HEK293 (cell line): ENCODE data around the gene CSTPP1.

ENCODE experiments used
- CTCF ChIA-PET: fragments of 350-600 bp; formaldehyde crosslinking; extraction: SDS; loops from one replicate; lab custom pipeline; 2021; ENCODE audit warnings: antibody characterized with exemption; lab: Yijun Ruan, JAX
- POLR2A ChIA-PET: fragments of 300-600 bp; formaldehyde crosslinking; extraction: SDS; loops from one replicate; lab custom pipeline; 2020; ENCODE audit warnings: antibody characterized with exemption, inconsistent platforms; lab: Yijun Ruan, JAX
- H3K27ac ChIP-seq: fragments of 200-500 bp; sonication (Bioruptor generic); 2 replicates; pipeline ENCODE4 v1.5.1; 2014; ENCODE audit warnings: low read depth, low read length, control low read depth, inconsistent platforms; ENCODE audit errors: extremely low read depth
- H3K36me3 ChIP-seq, 2 experiments: fragments of 200-500 bp in 1 of 2; sonication (Bioruptor generic) in 1 of 2; 1 replicate in 1 of 2; 2 replicates in 1 of 2; pipeline ENCODE4 v1.5.1; 2014 to 2017; ENCODE audit warnings: inconsistent platforms in 2 of 2, low read length in 2 of 2; ENCODE audit not compliant: control insufficient read depth in 2 of 2, insufficient read depth in 1 of 2
- H3K4me1 ChIP-seq: fragments of 200-500 bp; sonication (Bioruptor generic); 2 replicates; pipeline ENCODE4 v1.5.1; 2014; ENCODE audit warnings: mild to moderate bottlenecking, low read length, inconsistent platforms; ENCODE audit not compliant: control insufficient read depth, insufficient read depth
- H3K4me3 ChIP-seq: 2 replicates; pipeline ENCODE4 v1.5.1; 2011; ENCODE audit warnings: low read depth, mild to moderate bottlenecking, control low read depth, low read length, moderate library complexity
- H3K9me3 ChIP-seq: fragments of 200-500 bp; sonication (Bioruptor generic); 2 replicates; pipeline ENCODE4 v1.5.1; 2014; ENCODE audit warnings: low read depth, low read length, inconsistent platforms; ENCODE audit not compliant: control insufficient read depth, insufficient read depth
- FEZF1 ChIP-seq: fragments of 450-650 bp; formaldehyde crosslinking; IDR thresholded peaks from 2 replicates; pipeline ENCODE4 v1.5.1; 2016; ENCODE audit warnings: missing biosample characterization, missing genetic modification characterization
- KLF8 ChIP-seq: fragments of 450-650 bp; formaldehyde crosslinking; IDR thresholded peaks from 2 replicates; pipeline ENCODE4 v1.5.1; 2016; ENCODE audit warnings: missing biosample characterization, missing genetic modification characterization
- SETDB1 ChIP-seq: IDR thresholded peaks from one replicate; pipeline ENCODE4 v1.6.1; 2017; ENCODE audit warnings: mild to moderate bottlenecking, low read length, moderate library complexity, mixed read lengths; ENCODE audit not compliant: insufficient read length
- ZBTB1 ChIP-seq: fragments of 450-650 bp; formaldehyde crosslinking; IDR thresholded peaks from 2 replicates; pipeline ENCODE4 v1.5.1; 2016; ENCODE audit warnings: missing biosample characterization, missing genetic modification characterization
- ZNF140 ChIP-seq: fragments of 450-650 bp; formaldehyde crosslinking; IDR thresholded peaks from 2 replicates; pipeline ENCODE4 v1.5.1; 2016; ENCODE audit warnings: missing biosample characterization, missing genetic modification characterization
- ZNF2 ChIP-seq: fragments of 450-650 bp; formaldehyde crosslinking; IDR thresholded peaks from 2 replicates; pipeline ENCODE4 v1.5.1; 2016; ENCODE audit warnings: missing biosample characterization, missing genetic modification characterization
- ZNF221 ChIP-seq: fragments of 450-650 bp; formaldehyde crosslinking; IDR thresholded peaks from 2 replicates; pipeline ENCODE4 v1.5.1; 2017; ENCODE audit warnings: missing biosample characterization, missing genetic modification characterization, borderline replicate concordance
- ZNF48 ChIP-seq: fragments of 450-650 bp; formaldehyde crosslinking; IDR thresholded peaks from 2 replicates; pipeline ENCODE4 v1.5.1; 2016; ENCODE audit warnings: missing biosample characterization, missing genetic modification characterization
- ZNF555 ChIP-seq: fragments of 450-650 bp; formaldehyde crosslinking; conservative IDR thresholded peaks from 2 replicates; pipeline ENCODE4 v1.5.1; 2017; ENCODE audit warnings: missing biosample characterization, mild to moderate bottlenecking, missing genetic modification characterization, inconsistent platforms
- ZNF560 ChIP-seq: fragments of 450-650 bp; formaldehyde crosslinking; IDR thresholded peaks from 2 replicates; pipeline ENCODE4 v1.5.1; 2017; ENCODE audit warnings: missing biosample characterization, missing genetic modification characterization, borderline replicate concordance
- ZNF571 ChIP-seq: fragments of 450-650 bp; formaldehyde crosslinking; IDR thresholded peaks from 2 replicates; pipeline ENCODE4 v1.5.0; 2017; ENCODE audit warnings: missing biosample characterization, missing genetic modification characterization
- ZNF785 ChIP-seq: fragments of 450-650 bp; formaldehyde crosslinking; IDR thresholded peaks from 2 replicates; pipeline ENCODE4 v1.5.1; 2016; ENCODE audit warnings: missing biosample characterization, missing genetic modification characterization
- ZXDB ChIP-seq: fragments of 450-650 bp; formaldehyde crosslinking; IDR thresholded peaks from 2 replicates; pipeline ENCODE4 v1.5.1; 2016; ENCODE audit warnings: missing biosample characterization, missing genetic modification characterization
- TF ChIP-seq, protein P1 (sequence below): fragments of 450-650 bp; formaldehyde crosslinking; conservative IDR thresholded peaks from 2 replicates; pipeline ENCODE4 v1.5.1; 2016; ENCODE audit warnings: low read depth, missing biosample characterization, missing genetic modification characterization
- TF ChIP-seq, protein P2 (sequence below): fragments of 450-650 bp; formaldehyde crosslinking; IDR thresholded peaks from 2 replicates; pipeline ENCODE4 v1.5.1; 2016; ENCODE audit warnings: missing biosample characterization, missing genetic modification characterization, borderline replicate concordance
- TF ChIP-seq, protein P3 (sequence below): fragments of 450-650 bp; IDR thresholded peaks from 2 replicates; pipeline ENCODE4 v1.5.1; 2018; ENCODE audit warnings: missing biosample characterization, missing genetic modification characterization

Gene CSTPP1

DNA sequence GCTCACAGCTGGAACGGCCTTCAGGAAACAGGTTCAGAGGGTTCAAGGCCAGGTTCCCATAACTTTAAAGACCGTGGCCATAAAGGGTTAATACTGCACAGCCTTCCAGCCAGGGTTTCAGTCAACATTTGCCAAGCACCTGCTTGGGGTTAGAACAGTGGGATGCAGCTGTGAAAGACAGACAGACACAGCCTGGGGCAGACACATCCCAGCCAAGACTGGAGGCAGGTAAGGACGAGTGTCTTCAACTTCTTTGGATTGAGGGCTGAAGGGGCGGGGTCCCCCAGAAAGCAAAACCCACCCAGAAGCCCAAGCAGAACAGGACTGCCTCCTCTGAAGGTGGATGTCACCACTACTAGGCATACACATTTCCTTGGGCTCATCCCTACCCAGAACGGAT is 225.9 kb downstream of the CSTPP1 start (continued):
- TF ChIP-seq, protein P1, sequence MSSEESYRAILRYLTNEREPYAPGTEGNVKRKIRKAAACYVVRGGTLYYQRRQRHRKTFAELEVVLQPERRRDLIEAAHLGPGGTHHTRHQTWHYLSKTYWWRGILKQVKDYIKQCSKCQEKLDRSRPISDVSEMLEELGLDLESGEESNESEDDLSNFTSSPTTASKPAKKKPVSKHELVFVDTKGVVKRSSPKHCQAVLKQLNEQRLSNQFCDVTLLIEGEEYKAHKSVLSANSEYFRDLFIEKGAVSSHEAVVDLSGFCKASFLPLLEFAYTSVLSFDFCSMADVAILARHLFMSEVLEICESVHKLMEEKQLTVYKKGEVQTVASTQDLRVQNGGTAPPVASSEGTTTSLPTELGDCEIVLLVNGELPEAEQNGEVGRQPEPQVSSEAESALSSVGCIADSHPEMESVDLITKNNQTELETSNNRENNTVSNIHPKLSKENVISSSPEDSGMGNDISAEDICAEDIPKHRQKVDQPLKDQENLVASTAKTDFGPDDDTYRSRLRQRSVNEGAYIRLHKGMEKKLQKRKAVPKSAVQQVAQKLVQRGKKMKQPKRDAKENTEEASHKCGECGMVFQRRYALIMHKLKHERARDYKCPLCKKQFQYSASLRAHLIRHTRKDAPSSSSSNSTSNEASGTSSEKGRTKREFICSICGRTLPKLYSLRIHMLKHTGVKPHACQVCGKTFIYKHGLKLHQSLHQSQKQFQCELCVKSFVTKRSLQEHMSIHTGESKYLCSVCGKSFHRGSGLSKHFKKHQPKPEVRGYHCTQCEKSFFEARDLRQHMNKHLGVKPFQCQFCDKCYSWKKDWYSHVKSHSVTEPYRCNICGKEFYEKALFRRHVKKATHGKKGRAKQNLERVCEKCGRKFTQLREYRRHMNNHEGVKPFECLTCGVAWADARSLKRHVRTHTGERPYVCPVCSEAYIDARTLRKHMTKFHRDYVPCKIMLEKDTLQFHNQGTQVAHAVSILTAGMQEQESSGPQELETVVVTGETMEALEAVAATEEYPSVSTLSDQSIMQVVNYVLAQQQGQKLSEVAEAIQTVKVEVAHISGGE (tag by site-specific recombination) = no peak
- TF ChIP-seq ZNF555 (tag by site-specific recombination) = no peak
- no peak for TF ChIP-seq ZNF221 (tag by site-specific recombination)
- no peak for TF ChIP-seq ZNF140 (tag by site-specific recombination)

DNA sequence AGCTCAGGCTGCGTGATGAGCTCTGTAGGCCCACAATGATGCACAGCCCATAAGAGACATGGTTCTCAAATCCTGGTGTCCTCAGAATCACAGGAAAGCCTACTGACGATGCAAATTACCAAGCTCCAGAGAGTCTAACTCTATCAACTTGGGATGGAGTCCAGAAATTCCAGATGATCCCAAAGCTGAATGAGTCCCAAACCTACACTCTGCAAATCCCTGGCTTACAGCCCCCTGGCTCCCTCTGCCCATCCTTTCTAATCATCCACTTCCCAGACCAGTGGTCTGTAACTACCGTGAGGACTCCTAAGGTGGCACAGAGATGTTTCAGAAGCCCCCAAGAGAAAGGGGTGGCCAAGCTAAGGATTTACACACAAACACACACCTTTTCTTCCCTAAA is 226.6 kb downstream of the CSTPP1 start:
- Histone ChIP-seq H3K4me3 (no peak overlapping the region), H3K4me1 (no peaks in the 10 kb centered on the region), H3K36me3 (peaks cover 0 to 74% of the 10 kb centered on the region in 2 experiments; a peak in 2 of 3 replicates), H3K9me3 (no peaks in the 10 kb centered on the region), H3K27ac (no peak overlapping the region)
- TF ChIP-seq ZNF785 (tag by site-specific recombination) (no peak), ZNF571 (tag by site-specific recombination) (no peak), ZXDB (tag by site-specific recombination) (no peak), ZNF48 (tag by site-specific recombination) (no peak), KLF8 (no peak), ZBTB1 (no peak), ZNF2 (no peak), ZNF560 (tag by site-specific recombination) (no peak), SETDB1 (no peak), FEZF1 (tag by site-specific recombination) (no peak)
- TF ChIP-seq, protein P2, sequence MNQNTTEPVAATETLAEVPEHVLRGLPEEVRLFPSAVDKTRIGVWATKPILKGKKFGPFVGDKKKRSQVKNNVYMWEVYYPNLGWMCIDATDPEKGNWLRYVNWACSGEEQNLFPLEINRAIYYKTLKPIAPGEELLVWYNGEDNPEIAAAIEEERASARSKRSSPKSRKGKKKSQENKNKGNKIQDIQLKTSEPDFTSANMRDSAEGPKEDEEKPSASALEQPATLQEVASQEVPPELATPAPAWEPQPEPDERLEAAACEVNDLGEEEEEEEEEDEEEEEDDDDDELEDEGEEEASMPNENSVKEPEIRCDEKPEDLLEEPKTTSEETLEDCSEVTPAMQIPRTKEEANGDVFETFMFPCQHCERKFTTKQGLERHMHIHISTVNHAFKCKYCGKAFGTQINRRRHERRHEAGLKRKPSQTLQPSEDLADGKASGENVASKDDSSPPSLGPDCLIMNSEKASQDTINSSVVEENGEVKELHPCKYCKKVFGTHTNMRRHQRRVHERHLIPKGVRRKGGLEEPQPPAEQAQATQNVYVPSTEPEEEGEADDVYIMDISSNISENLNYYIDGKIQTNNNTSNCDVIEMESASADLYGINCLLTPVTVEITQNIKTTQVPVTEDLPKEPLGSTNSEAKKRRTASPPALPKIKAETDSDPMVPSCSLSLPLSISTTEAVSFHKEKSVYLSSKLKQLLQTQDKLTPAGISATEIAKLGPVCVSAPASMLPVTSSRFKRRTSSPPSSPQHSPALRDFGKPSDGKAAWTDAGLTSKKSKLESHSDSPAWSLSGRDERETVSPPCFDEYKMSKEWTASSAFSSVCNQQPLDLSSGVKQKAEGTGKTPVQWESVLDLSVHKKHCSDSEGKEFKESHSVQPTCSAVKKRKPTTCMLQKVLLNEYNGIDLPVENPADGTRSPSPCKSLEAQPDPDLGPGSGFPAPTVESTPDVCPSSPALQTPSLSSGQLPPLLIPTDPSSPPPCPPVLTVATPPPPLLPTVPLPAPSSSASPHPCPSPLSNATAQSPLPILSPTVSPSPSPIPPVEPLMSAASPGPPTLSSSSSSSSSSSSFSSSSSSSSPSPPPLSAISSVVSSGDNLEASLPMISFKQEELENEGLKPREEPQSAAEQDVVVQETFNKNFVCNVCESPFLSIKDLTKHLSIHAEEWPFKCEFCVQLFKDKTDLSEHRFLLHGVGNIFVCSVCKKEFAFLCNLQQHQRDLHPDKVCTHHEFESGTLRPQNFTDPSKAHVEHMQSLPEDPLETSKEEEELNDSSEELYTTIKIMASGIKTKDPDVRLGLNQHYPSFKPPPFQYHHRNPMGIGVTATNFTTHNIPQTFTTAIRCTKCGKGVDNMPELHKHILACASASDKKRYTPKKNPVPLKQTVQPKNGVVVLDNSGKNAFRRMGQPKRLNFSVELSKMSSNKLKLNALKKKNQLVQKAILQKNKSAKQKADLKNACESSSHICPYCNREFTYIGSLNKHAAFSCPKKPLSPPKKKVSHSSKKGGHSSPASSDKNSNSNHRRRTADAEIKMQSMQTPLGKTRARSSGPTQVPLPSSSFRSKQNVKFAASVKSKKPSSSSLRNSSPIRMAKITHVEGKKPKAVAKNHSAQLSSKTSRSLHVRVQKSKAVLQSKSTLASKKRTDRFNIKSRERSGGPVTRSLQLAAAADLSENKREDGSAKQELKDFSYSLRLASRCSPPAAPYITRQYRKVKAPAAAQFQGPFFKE (tag by site-specific recombination) = no peak
- TF ChIP-seq, protein P1 (tag by site-specific recombination) = no peak
- TF ChIP-seq, protein P3, sequence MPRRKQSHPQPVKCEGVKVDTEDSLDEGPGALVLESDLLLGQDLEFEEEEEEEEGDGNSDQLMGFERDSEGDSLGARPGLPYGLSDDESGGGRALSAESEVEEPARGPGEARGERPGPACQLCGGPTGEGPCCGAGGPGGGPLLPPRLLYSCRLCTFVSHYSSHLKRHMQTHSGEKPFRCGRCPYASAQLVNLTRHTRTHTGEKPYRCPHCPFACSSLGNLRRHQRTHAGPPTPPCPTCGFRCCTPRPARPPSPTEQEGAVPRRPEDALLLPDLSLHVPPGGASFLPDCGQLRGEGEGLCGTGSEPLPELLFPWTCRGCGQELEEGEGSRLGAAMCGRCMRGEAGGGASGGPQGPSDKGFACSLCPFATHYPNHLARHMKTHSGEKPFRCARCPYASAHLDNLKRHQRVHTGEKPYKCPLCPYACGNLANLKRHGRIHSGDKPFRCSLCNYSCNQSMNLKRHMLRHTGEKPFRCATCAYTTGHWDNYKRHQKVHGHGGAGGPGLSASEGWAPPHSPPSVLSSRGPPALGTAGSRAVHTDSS (tag by site-specific recombination) = no peak
- CTCF ChIA-PET = interaction anchor here (0.6 to 2.4 kb wide), 10 partner anchors 9 to 774 kb away, joined by 3 to 20 read pairs (median 5); no protein-coding TSS in a partner anchor
- POLR2A ChIA-PET = interaction anchor here (0.6 to 1.3 kb wide), 10 partner anchors 9 to 546 kb away, joined by 3 to 11 read pairs (median 3); partner anchors contain the start of genes DDB2 and HARBI1
